Ishikawa (cell line): ENCODE data around the gene PRSS33.

Experiments
- CEBPB ChIP-seq: IDR thresholded peaks from 2 replicates; pipeline ENCODE4 v1.6.1; 2012
- CREB1 ChIP-seq: IDR thresholded peaks from 2 replicates; pipeline ENCODE4 v1.6.1; 2012; ENCODE audit warnings: low read depth
- EGR1 ChIP-seq: IDR thresholded peaks from 2 replicates; pipeline ENCODE4 v1.6.1; 2012
- EP300 ChIP-seq: IDR thresholded peaks from 2 replicates; pipeline ENCODE4 v1.6.1; 2012; ENCODE audit warnings: borderline replicate concordance
- FOXM1 ChIP-seq: IDR thresholded peaks from 2 replicates; pipeline ENCODE4 v1.6.1; 2012; ENCODE audit warnings: low read depth, borderline replicate concordance
- MAX ChIP-seq: IDR thresholded peaks from 2 replicates; pipeline ENCODE4 v1.6.1; 2012
- NFIC ChIP-seq: IDR thresholded peaks from 2 replicates; pipeline ENCODE4 v1.6.1; 2012
- RAD21 ChIP-seq: IDR thresholded peaks from 2 replicates; pipeline ENCODE4 v1.6.1; 2012; ENCODE audit warnings: low read depth
- REST ChIP-seq: IDR thresholded peaks from 2 replicates; pipeline ENCODE4 v1.6.1; 2012; ENCODE audit warnings: low read depth, mild to moderate bottlenecking
- TAF1 ChIP-seq: IDR thresholded peaks from 2 replicates; pipeline ENCODE4 v1.6.1; 2012; ENCODE audit warnings: low read depth, mild to moderate bottlenecking
- TCF12 ChIP-seq: IDR thresholded peaks from 2 replicates; pipeline ENCODE4 v1.6.1; 2012; ENCODE audit warnings: low read depth
- TEAD4 ChIP-seq: IDR thresholded peaks from 2 replicates; pipeline ENCODE4 v1.6.1; 2012
- USF1 ChIP-seq: IDR thresholded peaks from 2 replicates; pipeline ENCODE4 v1.6.1; 2012
- YY1 ChIP-seq: IDR thresholded peaks from 2 replicates; pipeline ENCODE4 v1.6.1; 2012; ENCODE audit warnings: low read depth
- ZBTB7A ChIP-seq: IDR thresholded peaks from 2 replicates; pipeline ENCODE4 v1.6.1; 2012; ENCODE audit warnings: low read depth

The PRSS33 gene

GRCh38 chr16:2787961-2788360 is 601 bp upstream of the PRSS33 start:
- TF ChIP-seq FOXM1, result no peak
- no peak for TF ChIP-seq TEAD4
- no peak for TF ChIP-seq TAF1
- TF ChIP-seq TCF12, result no peak
- no peak for TF ChIP-seq CREB1

GRCh38 chr16:2786826-2787151 is 571 bp downstream of the PRSS33 start:
- TF ChIP-seq YY1 (no peak), TEAD4 (no peak), USF1 (no peak), REST (no peak), ZBTB7A (no peak), EP300 (no peak), CEBPB (no peak), EGR1 (no peak), MAX (no peak), NFIC (no peak)

- TF ChIP-seq YY1 (no peak), RAD21 (no peak), REST (no peak), ZBTB7A (no peak), TCF12 (no peak), FOXM1 (no peak), CEBPB (no peak), EGR1 (no peak)
These were observed 1.1 kb downstream of the PRSS33 start for GRCh38 chr16:2786061-2786825.

- TF ChIP-seq TEAD4, result no peak
- no peak for TF ChIP-seq CEBPB
- TF ChIP-seq USF1, result no peak
- TF ChIP-seq TCF12, result no peak
- no peak for TF ChIP-seq MAX
- TF ChIP-seq EGR1, result no peak
- TF ChIP-seq TAF1, result no peak
- TF ChIP-seq ZBTB7A, result no peak
- no peak for TF ChIP-seq YY1
- TF ChIP-seq REST, result no peak
- no peak for TF ChIP-seq NFIC
- no peak for TF ChIP-seq FOXM1
- no peak for TF ChIP-seq CREB1
- TF ChIP-seq RAD21, result no peak
These were observed 2.0 kb downstream of the PRSS33 start for GRCh38 chr16:2785101-2785991.
